ENCODE measurements around the gene CCDC85C.
A peak's percentile ranks its signal among the peaks of the same experiment; 100 is the strongest.
"Not testable (repeated sequence)": the region's sequence is repeated elsewhere in the genome, so short reads cannot be mapped to it uniquely, and the experiment has no call there.

CCDC85C gene

GRCh38 chr14:99603471-99604277 is at the start of gene CCDC85C:
Gene CCDC85C, minus strand, starts transcription at chr14:99604207. Its CDS starts 248 bp downstream, at chr14:99603959.
- peak; percentile 71 for DNase-seq (ENCODE audit: low read depth)

- no peak for DNase-seq (ENCODE audit: low read depth)
Measured at GRCh38 chr14:99651953-99652746, 48.1 kb upstream of the CCDC85C start.

- no peak for DNase-seq (ENCODE audit: low read depth)
Measured at GRCh38 chr14:99650189-99650588, 46.2 kb upstream of the CCDC85C start.

- no peak for DNase-seq (ENCODE audit: low read depth)
Measured at GRCh38 chr14:99649643-99650042, 45.6 kb upstream of the CCDC85C start.

GRCh38 chr14:99649219-99649618 is 45.2 kb upstream of the CCDC85C start:
- peak; percentile 30 for DNase-seq (ENCODE audit: low read depth)

GRCh38 chr14:99648027-99648784 is 44.2 kb upstream of the CCDC85C start:
- no peak for DNase-seq (ENCODE audit: low read depth)

GRCh38 chr14:99647411-99647810 is 43.4 kb upstream of the CCDC85C start:
- no peak for DNase-seq (ENCODE audit: low read depth)

DNA sequence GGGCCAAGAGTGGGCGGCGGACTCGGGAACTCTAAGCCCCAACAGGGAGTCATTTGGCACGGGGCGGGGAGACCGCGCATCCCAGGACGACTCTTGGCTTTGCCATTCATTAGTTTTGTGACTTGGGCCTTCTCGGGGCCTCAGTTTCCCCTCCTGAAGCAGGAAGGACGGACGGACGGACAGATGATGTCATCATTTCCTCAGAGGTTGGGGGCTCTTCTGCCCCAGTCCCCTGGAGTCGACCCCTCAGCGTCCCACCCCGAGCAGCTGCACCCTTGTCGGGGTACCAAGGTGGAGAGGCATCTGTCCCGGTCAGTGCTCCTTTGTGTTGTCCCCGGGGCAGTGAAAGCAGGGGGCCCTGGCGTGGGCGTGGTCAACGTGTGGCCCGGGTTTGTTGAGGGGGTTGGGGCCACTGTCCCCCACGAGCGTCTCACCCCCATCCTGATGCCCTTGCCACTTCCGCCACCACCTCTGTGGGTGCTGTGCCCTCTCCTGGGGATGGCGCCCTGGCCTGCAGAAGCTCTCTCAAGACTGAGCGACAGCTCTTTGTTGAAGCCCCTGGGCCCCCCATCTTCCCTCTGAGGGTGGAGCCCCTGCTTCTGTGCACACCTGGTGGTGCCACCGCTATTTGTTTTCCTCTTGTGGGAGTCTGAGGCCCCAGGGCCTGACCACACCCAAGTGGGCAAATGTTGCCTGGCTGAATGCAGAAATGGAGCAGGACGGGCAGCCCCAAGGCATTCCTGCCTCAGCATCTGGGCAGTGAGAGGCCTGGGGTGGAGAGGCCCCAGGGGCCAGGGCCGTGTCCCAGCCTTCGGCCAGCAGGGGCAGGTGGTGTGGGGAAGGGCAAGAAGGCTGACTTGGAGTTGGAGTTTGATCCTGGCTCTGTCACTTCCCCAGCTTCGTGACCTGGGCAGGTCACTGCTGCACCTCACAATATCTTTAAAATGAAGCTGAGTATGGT is 41.8 kb upstream of the CCDC85C start:
- DNase-seq (ENCODE audit: low read depth), result no peak

DNA sequence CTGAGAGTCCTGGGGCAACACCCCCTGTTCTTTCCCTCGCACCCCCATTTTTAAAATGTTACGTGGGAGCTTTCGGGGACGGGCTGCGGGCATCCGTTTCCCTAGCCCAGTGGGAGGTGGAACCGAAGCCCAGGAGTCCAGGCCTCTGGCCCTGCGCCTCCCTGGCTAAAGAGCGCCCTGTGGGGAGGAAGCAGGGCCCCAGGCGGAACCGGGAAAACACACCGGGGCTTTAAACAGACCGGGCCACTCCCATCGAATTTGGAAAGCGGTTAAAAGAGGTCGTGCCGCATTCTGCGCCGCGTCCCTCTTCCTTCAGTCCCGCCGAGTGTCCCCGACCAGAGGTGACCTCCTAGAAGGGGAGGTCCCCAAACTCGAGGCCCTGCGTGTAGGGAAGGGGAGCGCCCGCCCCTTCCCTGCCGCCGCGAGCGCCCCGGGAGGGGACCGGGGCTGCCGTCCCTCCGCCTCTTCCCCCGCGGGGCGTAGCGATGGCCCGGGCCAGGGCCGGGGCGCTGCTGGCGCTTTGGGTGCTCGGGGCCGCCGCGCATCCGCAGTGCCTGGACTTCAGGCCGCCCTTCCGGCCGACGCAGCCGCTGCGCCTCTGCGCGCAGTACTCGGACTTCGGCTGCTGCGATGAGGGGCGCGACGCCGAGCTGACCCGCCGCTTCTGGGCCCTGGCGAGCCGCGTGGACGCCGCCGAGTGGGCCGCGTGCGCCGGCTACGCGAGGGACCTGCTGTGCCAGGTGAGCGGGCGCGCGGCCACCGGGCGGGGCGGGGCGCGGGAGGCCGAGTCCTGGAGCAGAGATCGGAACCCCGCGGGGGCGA is 40.9 kb upstream of the CCDC85C start, which contains the start of gene HHIPL1:
HHIPL1 (plus strand) TSS at position 407 of the 822 bp plus-strand sequence; CDS start at position 486, 79 bp downstream.
- peak; percentile 40 for DNase-seq (ENCODE audit: low read depth)

- no peak for DNase-seq (ENCODE audit: low read depth)
Measured at GRCh38 chr14:99644035-99644587, 40.1 kb upstream of the CCDC85C start.

DNA sequence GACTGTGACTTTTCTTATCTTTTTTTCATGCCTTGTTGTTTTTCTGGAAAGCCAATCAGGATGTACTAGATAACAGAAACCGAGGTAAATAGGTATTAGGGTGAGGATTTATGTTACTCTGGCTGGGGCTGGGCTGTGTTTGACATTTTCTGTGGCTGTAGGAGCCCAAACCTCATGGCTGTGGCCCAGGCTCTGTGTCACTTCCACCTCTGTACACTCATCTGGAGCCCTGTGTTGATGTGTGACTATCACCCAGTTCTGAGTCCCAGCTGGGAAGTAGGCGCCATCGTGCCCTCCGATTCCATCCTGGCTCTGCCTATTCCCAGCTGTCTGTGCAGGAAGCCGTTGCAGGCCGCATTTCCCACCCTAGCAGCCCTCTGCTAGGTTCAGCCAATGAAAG is 39.3 kb upstream of the CCDC85C start:
- DNase-seq (ENCODE audit: low read depth), result no peak

GRCh38 chr14:99642771-99643170 is 38.8 kb upstream of the CCDC85C start:
- not testable (repeated sequence) for DNase-seq (ENCODE audit: low read depth)

- DNase-seq (ENCODE audit: low read depth), result no peak
Measured at GRCh38 chr14:99637624-99638023, 33.6 kb upstream of the CCDC85C start.

DNA sequence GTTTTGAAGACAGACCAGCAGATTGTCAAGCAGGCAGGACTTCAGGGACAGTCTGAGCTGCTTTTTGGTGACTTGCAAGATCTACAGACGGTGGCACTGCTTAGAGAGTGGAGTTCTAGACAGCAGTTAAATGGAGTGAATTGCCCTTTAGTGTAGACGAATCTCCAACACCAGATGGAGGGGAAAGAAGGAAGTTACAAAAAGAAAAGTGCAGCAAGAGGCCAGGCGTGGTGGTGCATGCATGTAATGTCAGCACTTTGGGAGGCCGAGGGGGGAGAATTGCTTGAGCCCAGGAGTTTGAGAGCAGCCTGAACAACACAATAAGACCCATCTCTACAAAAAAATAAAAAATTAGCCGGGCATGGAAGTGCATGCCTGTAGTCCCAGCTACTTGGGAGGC is 32.5 kb upstream of the CCDC85C start:
- DNase-seq (ENCODE audit: low read depth), result no peak

- DNase-seq (ENCODE audit: low read depth), result no peak
Measured at GRCh38 chr14:99635116-99635515, 31.1 kb upstream of the CCDC85C start.

DNA sequence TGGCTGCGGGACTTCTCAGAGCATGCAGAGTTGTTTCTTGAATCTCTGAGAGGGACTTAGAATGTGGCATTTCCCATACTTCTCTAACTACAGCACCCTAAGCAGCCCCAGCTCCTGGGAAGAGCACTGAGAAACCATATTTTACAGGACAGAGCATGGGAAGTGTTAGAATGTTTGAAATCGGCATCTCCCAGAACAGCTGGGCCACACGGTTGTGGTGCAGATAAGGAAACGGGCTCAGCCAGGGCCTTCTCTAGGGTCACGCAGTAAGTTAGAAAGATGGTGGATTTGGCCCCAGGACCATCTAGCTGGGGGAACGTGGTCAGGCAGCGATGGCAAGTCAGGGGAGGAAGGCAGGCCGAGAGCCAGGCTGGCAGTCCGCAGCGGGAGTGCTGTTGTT is 30.4 kb upstream of the CCDC85C start:
- DNase-seq (ENCODE audit: low read depth), result no peak

DNA sequence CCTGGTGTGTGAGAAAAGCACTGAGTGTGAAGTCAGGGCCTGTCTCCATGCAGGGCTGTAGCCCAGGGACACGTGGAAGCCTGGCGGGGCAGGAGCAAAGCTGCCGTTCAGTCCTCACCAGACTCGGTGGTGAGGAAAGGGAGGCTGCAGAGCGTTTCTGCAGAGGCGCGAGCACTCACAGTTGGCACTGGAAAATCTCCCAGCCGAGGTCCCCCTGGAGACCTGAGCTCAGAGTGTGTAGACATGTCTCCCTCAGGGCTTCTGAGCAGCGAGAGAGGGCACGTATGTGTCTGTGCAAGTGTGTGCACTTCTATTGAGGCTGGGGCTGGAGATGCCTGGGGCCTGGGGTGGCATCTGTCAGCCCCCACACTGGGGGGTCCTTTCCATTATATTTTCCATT is 29.9 kb upstream of the CCDC85C start:
- no peak for DNase-seq (ENCODE audit: low read depth)

GRCh38 chr14:99633141-99633540 is 29.1 kb upstream of the CCDC85C start:
- DNase-seq (ENCODE audit: low read depth), result no peak

- DNase-seq (ENCODE audit: low read depth), result no peak
Measured at GRCh38 chr14:99632410-99633035, 28.5 kb upstream of the CCDC85C start.

Data from ELR (cell line).